Stimulated activated memory B cell treated with anti-CD40 and anti-IgM and Interleukin-4, amounts not matched to agents 10 μg/mL and 1 μg/mL and 100 μg/mL, for 72 hours (primary cell): Measurements from ENCODE around the gene PRPF40B.

Experiments
- ATAC-seq: fragments of 150-1000 bp; cut with Tn5 transposase; 2 replicates; pipeline ENCODE4 v1.10.0; 2021
- H3K27ac Mint-ChIP-seq: one replicate; pipeline ENCODE4 v1.8.0; 2022; ENCODE audit warnings: mild to moderate bottlenecking, mixed read lengths
- H3K27me3 Mint-ChIP-seq: one replicate; pipeline ENCODE4 v1.8.0; 2022; ENCODE audit warnings: mixed read lengths
- H3K36me3 Mint-ChIP-seq: one replicate; pipeline ENCODE4 v1.8.0; 2022; ENCODE audit warnings: mixed read lengths
- H3K4me1 Mint-ChIP-seq: one replicate; pipeline ENCODE4 v1.8.0; 2022; ENCODE audit warnings: mixed read lengths
- H3K4me3 Mint-ChIP-seq: one replicate; pipeline ENCODE4 v1.8.0; 2022; ENCODE audit warnings: mild to moderate bottlenecking, moderate library complexity, mixed read lengths
- H3K9me3 Mint-ChIP-seq: one replicate; pipeline ENCODE4 v1.8.0; 2022; ENCODE audit warnings: mixed read lengths

The PRPF40B gene

DNA sequence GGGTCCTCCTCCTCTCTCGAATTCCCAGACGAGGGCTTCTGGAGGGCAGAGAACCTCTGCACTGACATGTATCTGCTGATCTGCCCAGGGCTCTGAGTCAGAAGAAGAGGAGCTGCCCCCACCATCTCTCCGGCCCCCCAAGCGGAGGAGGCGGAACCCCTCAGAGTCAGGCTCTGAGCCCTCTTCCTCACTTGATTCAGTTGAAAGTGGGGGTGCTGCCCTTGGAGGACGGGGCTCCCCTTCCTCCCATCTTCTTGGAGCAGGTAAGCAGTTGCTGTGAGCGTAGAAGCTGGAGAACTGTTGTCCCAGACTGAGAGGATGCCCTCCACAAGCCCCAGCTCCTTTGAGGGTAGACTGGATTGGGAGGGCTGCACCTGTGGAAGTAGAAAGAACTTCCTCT lies 19.8 kb downstream of the PRPF40B start:
- Mint-ChIP-seq H3K4me1 (peaks cover 41% of the 10 kb centered on the region), H3K36me3 (peaks cover 48% of the 10 kb centered on the region), H3K27me3 (no peaks in the 10 kb centered on the region), H3K4me3 (no peak overlapping the region), H3K27ac (peak overlapping the region; percentile 18), H3K9me3 (no peaks in the 10 kb centered on the region)
- no peak for ATAC-seq

DNA sequence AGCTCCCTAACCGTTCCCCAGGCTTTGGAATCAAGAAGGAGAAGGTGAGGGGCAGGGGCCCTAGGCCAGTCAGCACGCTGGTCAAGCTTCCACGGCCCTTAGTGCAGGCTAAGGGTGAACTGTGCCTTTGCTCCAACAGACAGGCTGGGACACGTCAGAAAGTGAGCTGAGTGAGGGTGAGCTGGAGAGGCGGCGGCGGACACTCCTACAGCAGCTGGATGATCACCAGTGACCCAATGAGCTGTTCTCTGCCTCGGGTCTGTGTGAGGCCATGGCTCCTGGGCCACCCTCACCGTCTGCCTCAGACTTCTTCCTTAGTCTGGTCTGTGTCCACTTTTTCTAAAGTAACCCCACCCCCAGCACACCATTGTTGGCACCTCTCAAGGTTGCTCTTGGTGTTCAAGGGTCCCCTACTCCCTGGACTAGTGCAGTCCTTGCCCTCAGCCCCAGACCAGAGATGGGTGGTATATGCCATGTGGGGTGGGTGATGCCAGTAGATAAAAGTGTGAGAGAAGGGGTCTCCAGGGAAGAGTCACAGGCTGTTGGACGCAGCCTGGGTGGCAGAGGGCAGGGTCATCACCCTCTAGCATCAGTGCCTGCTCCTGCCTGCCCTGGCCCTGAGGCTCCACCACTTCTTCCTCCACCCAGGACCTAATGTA lies 20.7 kb downstream of the PRPF40B start:
- Mint-ChIP-seq H3K4me1 (peaks cover 40% of the 10 kb centered on the region), H3K36me3 (peaks cover 57% of the 10 kb centered on the region), H3K27ac (peak overlapping the region; percentile 58), H3K4me3 (no peak overlapping the region), H3K27me3 (no peaks in the 10 kb centered on the region), H3K9me3 (no peaks in the 10 kb centered on the region)
- ATAC-seq: peak; percentile 2

DNA sequence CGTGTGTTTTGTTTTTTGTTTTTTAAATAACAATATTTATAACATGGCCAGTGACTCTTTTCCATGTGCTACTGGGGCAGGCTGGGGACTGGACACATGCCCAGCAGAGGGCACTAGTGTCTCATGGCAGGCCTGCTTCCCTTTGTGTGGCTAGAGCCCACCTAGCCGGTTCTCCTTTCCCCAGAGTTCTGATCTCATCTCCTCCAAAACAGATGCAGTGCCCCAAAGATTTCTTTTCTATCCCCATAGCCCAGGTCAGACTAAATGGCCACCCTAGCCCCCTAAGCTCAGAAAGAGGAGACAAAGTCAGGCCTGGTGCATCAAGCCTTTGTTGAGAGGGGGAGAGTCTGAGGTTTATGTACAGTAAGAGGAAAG lies 21.2 kb downstream of the PRPF40B start:
- ATAC-seq: peak; percentile 90
- H3K4me3 Mint-ChIP-seq: no peak overlapping the region
- H3K4me1 Mint-ChIP-seq: peaks cover 40% of the 10 kb centered on the region
- H3K27me3 Mint-ChIP-seq: no peaks in the 10 kb centered on the region
- H3K27ac Mint-ChIP-seq: peak overlapping the region; percentile 58
- no peaks in the 10 kb centered on the region for H3K9me3 Mint-ChIP-seq
- H3K36me3 Mint-ChIP-seq: peaks cover 61% of the 10 kb centered on the region

DNA sequence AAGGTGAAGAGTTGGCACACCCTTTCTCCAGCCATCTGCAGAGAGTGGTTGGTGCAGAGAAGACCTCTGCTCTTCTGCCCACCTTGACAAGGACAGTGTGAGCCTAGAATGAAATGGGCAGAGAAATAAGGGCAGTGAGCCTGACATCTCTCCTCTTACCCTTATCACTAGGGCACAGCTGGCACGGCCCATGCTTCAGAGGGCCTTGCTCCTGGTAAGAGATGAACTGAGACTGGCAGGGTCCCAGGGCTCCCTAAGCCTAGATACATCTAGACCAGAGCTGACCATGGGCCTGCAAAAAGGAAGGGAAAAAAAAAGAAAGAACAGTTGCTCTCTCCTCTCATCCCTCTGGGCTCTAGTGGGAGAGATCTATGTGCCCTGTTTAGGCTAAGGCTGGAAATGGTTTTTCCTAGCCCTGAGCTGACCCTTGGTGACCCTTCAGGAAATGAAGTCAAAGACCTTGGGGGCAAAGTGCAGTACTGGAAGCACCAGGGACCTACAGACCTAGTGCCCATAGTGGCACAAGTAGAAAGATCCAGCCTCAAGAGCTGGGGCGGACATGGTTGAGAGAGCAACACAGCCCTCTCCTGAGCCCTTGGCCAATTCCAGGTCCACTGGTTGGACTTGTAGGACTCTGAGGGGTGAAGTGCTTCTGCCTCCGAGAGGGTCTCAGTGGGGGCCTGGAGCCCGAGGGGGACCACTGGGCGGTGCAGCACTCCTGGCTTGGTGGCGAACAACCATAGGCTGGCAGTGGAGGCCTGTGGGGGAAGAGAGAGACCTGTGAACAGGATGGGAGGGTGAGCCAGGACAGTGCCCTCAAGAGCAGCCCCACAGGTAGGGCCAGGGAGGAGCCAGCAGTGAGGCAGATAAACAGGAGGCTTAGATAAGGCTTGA lies 22.0 kb downstream of the PRPF40B start:
- peaks cover 64% of the 10 kb centered on the region for H3K36me3 Mint-ChIP-seq
- ATAC-seq: no peak
- no peak overlapping the region for H3K4me3 Mint-ChIP-seq
- peaks cover 35% of the 10 kb centered on the region for H3K4me1 Mint-ChIP-seq
- peak overlapping the region; percentile 58 for H3K27ac Mint-ChIP-seq
- H3K9me3 Mint-ChIP-seq: no peaks in the 10 kb centered on the region
- no peaks in the 10 kb centered on the region for H3K27me3 Mint-ChIP-seq

DNA sequence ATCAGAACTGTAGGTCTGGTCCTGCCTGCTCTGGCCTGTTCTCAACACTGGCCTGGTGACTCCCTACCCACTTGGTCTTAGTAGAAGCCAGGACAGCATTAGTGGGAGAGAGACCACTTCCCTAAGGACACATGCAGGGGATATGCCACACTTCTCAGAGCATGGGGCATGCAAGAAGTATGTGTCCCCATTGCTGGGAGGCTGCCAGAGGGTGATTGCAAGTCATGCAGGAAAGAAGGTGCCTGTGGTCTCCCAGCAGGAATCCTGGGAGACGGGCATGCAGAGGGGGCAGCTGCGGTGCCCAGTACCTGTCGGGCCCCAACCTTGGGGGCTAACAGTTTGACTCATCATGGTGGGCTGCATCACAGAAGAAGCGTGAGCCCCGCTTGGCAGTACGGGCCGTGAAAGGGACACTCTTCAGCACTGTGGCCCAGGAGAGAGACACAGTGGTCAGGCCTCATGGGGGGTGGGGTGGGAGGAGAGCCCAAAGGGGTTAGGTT lies 23.0 kb downstream of the PRPF40B start:
- ATAC-seq: no peak
- Mint-ChIP-seq H3K4me1 (peaks cover 30% of the 10 kb centered on the region), H3K4me3 (no peak overlapping the region), H3K36me3 (peaks cover 60% of the 10 kb centered on the region), H3K9me3 (no peaks in the 10 kb centered on the region), H3K27ac (peak overlapping the region; percentile 58), H3K27me3 (no peaks in the 10 kb centered on the region)

DNA sequence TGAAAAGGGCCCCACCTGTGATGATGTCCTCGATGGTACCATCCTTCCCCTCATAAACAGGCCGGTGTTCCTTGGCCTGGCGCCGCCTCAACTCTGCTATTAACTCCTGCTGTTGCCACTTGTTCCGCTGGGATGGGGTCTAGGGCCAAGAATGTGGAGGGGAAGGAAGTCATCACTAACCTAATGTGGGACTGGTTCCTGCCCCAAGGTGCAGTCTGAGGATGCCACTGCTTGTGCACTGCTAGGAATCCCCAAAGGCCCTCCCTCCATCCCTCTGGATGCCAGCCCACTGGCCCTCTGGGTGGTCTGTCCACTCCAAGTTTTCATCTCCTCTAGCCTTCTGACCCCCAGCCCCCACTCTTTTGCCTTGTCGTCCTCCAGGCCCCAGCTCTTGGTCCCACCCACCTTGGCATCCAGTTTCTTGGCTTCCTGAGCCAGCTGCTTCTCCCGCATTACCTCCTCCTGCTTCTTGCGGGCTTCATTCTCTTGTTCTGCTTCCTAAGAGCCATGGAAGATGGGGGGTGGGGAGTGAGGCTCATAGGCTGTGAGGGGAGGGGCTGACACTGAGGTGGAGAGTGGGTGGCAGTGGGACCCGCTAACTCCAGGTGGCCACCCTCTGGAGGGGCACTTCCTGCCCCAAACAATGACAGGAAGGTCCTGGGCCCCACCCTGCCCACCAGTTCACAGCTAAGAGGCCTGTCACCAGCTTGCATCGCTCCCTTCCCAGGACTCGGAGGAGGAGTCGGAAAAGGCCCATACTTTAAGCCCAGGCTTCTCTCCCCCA lies 23.7 kb downstream of the PRPF40B start:
- peaks cover 30% of the 10 kb centered on the region for H3K4me1 Mint-ChIP-seq
- no peaks in the 10 kb centered on the region for H3K9me3 Mint-ChIP-seq
- H3K27ac Mint-ChIP-seq: peak overlapping the region; percentile 58
- ATAC-seq: no peak
- peaks cover 66% of the 10 kb centered on the region for H3K36me3 Mint-ChIP-seq
- H3K27me3 Mint-ChIP-seq: no peaks in the 10 kb centered on the region
- H3K4me3 Mint-ChIP-seq: no peak overlapping the region

DNA sequence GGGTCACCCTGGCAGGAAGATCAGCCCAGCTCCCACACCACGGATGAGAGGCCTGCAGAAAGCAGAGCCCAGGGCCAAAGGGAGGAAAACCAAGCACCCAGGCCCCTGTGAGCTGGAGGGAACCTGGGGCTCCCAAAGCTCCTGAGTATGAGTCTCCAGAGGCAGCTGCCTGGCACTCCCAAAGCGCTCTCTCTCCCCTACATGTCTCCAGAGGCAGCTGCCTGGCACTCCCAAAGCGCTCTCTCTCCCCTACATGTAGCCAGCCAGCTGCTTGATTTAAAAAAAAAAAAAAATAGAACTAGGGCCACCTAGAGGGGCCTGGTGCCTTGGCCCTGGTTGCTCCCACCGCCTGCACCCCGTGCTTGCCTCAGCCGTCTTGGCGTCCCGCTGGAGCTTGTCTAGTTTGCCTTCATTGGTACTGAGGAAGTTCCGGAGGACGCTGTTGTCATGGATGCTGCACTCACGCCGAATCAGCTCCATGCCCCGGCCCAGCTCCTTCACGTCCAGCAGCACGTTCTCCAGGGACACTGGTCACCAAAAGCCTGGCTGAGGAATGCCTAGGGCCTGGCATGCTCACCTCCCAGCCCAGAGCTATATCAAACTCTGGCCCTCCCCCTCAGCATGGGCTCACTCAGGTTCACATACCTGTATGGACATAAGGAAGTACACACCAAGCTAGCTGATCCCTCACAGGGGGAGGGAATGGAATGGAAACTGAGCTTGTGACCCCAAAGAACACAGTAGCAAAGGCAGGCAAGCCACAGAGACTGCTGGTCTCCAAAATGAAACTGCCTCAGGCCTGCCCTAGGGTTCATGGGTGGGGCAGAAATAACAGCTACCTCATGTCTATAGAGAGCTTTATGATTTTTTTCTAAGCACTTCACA lies 24.7 kb downstream of the PRPF40B start:
- no peaks in the 10 kb centered on the region for H3K27me3 Mint-ChIP-seq
- peaks cover 75% of the 10 kb centered on the region for H3K36me3 Mint-ChIP-seq
- H3K9me3 Mint-ChIP-seq: no peaks in the 10 kb centered on the region
- H3K4me3 Mint-ChIP-seq: no peak overlapping the region
- peaks cover 30% of the 10 kb centered on the region for H3K4me1 Mint-ChIP-seq
- peak overlapping the region; percentile 44 for H3K27ac Mint-ChIP-seq
- no peak for ATAC-seq

DNA sequence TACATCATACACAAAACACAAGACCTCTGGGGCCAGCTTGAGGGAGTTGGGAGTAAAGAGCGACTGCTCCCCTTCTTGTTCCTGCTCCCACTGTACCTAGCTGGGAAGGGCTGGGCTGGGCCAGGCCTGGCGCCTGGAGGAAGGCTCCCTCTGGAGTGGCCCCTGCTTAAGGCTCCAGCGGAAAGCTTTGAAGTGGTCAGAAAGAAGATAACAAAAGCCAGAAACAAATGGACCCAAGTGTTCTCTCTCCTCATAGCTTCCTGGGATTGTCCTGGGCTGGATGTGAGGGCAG lies 25.3 kb downstream of the PRPF40B start:
- H3K4me3 Mint-ChIP-seq: no peak overlapping the region
- H3K4me1 Mint-ChIP-seq: peaks cover 30% of the 10 kb centered on the region
- no peaks in the 10 kb centered on the region for H3K9me3 Mint-ChIP-seq
- H3K36me3 Mint-ChIP-seq: peaks cover 76% of the 10 kb centered on the region
- H3K27me3 Mint-ChIP-seq: no peaks in the 10 kb centered on the region
- peak overlapping the region; percentile 44 for H3K27ac Mint-ChIP-seq
- ATAC-seq: no peak

DNA sequence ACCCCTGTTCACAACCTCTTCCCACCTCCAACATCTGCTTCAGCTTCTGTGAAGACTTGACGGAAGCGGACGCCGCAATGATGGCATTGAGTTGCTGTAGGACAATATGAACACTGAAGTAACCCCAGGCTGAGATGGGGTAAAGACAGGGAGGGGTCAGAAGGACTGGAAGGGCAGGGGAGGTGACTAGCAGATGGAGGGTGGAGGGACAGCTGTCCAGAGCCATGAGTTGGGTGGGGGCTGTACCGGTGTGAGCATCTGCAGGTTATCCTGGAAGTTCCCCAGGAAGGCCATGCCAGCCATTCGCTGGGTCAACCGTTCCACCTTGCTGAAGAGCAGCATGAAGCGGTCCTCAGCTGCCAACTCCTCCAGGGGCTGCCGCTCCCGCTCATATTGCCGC lies 26.1 kb downstream of the PRPF40B start:
- Mint-ChIP-seq H3K4me3 (no peak overlapping the region), H3K9me3 (no peaks in the 10 kb centered on the region), H3K27me3 (no peaks in the 10 kb centered on the region), H3K27ac (peak overlapping the region; percentile 44), H3K4me1 (peaks cover 28% of the 10 kb centered on the region), H3K36me3 (peaks cover 82% of the 10 kb centered on the region)
- ATAC-seq: no peak

DNA sequence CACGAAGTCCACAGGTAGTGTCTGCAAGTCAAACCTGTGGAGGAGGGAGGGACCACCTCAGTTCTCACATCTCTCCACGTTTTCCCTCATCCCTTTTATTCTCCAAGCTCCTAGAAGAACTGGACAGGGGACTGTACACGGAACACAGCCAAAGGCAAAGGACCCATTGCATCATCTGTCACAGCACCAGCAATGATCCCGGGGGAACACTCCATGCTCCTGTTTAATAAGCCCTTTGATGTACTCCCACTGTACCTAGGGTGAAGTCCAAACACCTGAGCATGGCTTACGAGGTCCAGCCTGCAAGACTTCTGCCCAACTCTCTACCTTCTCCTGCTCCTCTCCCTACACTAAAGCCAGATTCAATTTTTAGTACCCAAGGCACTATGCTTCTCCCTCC lies 26.5 kb downstream of the PRPF40B start:
- peak overlapping the region; percentile 44 for H3K27ac Mint-ChIP-seq
- no peak for ATAC-seq
- H3K4me1 Mint-ChIP-seq: peaks cover 24% of the 10 kb centered on the region

DNA sequence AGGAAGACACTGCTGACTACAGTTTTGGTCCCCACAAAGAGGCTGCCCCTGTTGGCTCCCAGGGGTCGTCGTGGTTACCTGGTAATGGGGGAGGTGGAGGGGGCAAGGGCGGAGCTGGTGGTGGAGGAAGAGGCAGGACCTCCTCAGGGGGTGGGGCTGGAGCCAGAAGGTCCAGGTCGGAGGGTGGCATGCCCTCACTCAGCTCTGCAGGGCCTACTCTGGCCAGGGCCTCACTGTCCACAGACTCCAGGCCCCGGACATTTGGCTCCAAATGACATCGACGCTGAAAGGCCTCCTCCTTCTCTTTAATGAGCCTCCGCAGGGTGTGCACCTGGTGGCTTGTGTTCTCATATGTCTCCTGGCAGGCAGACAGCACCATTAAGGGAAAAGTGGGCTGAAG lies 28.5 kb downstream of the PRPF40B start:
- H3K9me3 Mint-ChIP-seq: no peaks in the 10 kb centered on the region
- H3K36me3 Mint-ChIP-seq: peaks cover 87% of the 10 kb centered on the region
- peaks cover 11% of the 10 kb centered on the region for H3K4me1 Mint-ChIP-seq
- no peaks in the 10 kb centered on the region for H3K27me3 Mint-ChIP-seq
- H3K4me3 Mint-ChIP-seq: no peak overlapping the region
- no peak overlapping the region for H3K27ac Mint-ChIP-seq
- ATAC-seq: no peak

More for the DNA sequence above, 26.5 kb downstream of the PRPF40B start:
- H3K27me3 Mint-ChIP-seq: no peaks in the 10 kb centered on the region
- H3K36me3 Mint-ChIP-seq: peaks cover 87% of the 10 kb centered on the region
- H3K4me3 Mint-ChIP-seq: no peak overlapping the region
- H3K9me3 Mint-ChIP-seq: no peaks in the 10 kb centered on the region

DNA sequence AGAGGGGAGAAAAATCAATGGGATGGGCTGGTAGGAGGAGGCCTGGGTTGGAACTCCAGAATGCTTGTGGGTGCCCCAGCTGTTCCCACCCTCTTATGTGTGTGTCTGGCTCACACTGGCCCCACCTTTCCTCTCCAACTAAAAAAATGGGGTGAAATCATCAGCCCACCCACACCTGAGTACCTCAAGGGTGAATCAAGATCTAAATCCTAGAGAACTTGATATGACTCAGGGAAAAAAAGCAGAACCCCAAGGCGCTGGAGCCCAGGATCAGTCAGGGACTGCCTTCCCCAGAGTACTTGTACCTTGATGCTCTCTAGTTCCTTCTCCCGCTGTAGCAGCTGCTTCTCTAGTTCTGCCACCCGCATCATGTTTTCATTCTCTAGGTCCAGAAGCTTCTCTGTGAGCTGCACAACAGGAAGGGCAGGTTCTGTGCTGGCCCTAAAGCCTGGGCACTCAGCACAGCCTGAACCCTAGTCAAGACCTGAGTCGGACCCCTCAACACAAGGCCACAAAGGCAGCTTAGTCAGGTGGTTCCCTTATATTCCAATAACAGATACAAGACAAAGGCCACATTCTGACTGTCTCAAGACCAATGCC lies 29.7 kb downstream of the PRPF40B start:
- H3K36me3 Mint-ChIP-seq: peaks cover 87% of the 10 kb centered on the region
- H3K4me1 Mint-ChIP-seq: peaks cover 14% of the 10 kb centered on the region
- no peaks in the 10 kb centered on the region for H3K9me3 Mint-ChIP-seq
- no peak overlapping the region for H3K4me3 Mint-ChIP-seq
- peak overlapping the region; percentile 58 for H3K27ac Mint-ChIP-seq
- H3K27me3 Mint-ChIP-seq: no peaks in the 10 kb centered on the region
- ATAC-seq: no peak

DNA sequence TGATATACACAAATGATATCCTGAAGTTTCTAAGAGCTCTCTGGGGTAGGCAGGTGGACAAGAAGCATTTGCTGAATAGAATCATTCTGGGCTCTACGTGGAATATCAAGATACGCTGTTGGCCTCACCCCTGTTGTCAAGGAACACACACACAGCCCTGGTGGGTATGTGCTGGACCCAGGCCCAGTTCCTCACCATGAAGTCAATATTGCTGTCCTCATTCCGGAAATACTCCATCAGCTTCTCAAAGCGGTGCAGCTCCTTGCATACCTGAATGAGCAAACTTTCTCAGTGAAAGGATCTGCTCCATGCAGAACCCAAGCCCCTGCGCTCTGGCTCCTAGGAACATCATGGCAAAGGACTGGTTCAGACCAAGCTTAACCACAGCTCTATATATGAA lies 31.4 kb downstream of the PRPF40B start:
- Mint-ChIP-seq H3K27ac (no peak overlapping the region), H3K9me3 (no peaks in the 10 kb centered on the region), H3K4me1 (peaks cover 18% of the 10 kb centered on the region), H3K27me3 (no peaks in the 10 kb centered on the region), H3K36me3 (peaks cover 86% of the 10 kb centered on the region), H3K4me3 (no peak overlapping the region)
- no peak for ATAC-seq

DNA sequence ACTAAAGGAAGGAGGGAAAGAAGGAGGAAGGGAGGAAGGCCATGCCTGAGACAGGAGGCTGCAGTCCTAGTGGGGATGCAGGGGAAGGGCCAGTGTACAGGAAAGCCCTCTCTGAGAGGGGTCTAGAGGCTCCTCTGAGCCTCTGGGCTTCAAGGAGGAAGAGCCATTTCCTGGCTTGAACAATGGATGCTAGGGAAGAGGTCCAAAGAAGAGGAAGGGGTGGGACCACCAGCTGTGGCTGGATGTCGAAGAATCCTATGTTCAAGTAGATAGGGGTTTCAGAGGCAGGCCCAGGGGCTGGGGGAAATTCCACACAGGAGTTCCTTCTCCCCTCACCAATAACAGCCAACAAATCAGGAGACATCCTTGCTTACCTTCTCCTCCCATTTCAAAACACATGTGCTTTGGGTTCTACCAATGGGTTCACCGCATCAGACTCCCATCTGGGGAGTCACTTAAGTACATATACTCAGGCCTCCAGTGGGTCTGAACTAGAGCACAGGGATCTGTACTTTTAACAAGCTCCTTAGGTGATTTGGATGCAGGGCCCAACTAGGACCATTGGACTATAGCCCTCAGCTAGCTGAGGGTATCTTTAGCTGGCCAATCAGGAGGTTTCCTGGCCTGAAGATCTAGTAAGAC lies 32.4 kb downstream of the PRPF40B start:
- ATAC-seq: no peak

More for the DNA sequence above, 32.4 kb downstream of the PRPF40B start:
- peak overlapping the region; percentile 34 for H3K27ac Mint-ChIP-seq
- peaks cover 84% of the 10 kb centered on the region for H3K36me3 Mint-ChIP-seq
- H3K4me3 Mint-ChIP-seq: no peak overlapping the region
- H3K9me3 Mint-ChIP-seq: no peaks in the 10 kb centered on the region
- H3K27me3 Mint-ChIP-seq: no peaks in the 10 kb centered on the region
- H3K4me1 Mint-ChIP-seq: peaks cover 28% of the 10 kb centered on the region
